Measurements from ENCODE around the gene CDS2. TPM values are rescaled to one million over a fixed set of nuclear protein-coding genes. Genes with fewer than 3 reads are reported as not detected.
A peak's percentile ranks its signal among the peaks of the same experiment; 100 is the strongest.

CDS2 gene
- total and polyA plus RNA-seq, 11 donors: 22.5 to 105 (median 83.1) TPM

- 37 to 62% (median 48%) methylated on average over 3 of the region's 3 CpGs for WGBS, 4 donors
- ATAC-seq (peak; percentile 82 to 94 (median 86)), DNase-seq (peak in 3 of 5 donors; percentile 65 to 75 (median 70))
- Histone ChIP-seq H3K36me3 (peaks cover 0 to 25% (median 7%) of the 10 kb centered on the region in 9 donors), H3K27me3 (no peaks in the 10 kb centered on the region), H3K9me3 (no peaks in the 10 kb centered on the region), H3K27ac (peak overlapping the region in 2 of 12 donors; percentile 21 to 33), H3K4me3 (no peak overlapping the region), H3K4me1 (peaks cover 0 to 27% (median 3%) of the 10 kb centered on the region in 12 donors)
- no peak for TF ChIP-seq CTCF (IDR thresholded peaks at IDR 0.05)
- no peak for TF ChIP-seq POLR2A (IDR thresholded peaks at IDR 0.05)
- intact Hi-C loops (cut with DNase I): no loop called here
These were observed 89.9 kb downstream of the CDS2 start for GRCh38 chr20:5216663-5217062.

GRCh38 chr20:5217616-5218015 lies 90.8 kb downstream of the CDS2 start:
- TF ChIP-seq POLR2A (IDR thresholded peaks at IDR 0.05) (no peak), CTCF (IDR thresholded peaks at IDR 0.05) (no peak)
- Histone ChIP-seq H3K4me3 (no peak overlapping the region), H3K9me3 (no peaks in the 10 kb centered on the region), H3K4me1 (peaks cover 0 to 21% (median 3%) of the 10 kb centered on the region in 12 donors), H3K27ac (no peak overlapping the region), H3K27me3 (no peaks in the 10 kb centered on the region), H3K36me3 (peaks cover 0 to 16% (median 0%) of the 10 kb centered on the region in 9 donors)
- intact Hi-C loops (cut with DNase I): no loop called here
- 91 to 98% (median 95%) methylated on average over 4 of the region's 4 CpGs for WGBS, 4 donors
- ATAC-seq: no peak
- DNase-seq: no peak

- TF ChIP-seq POLR2A (IDR thresholded peaks at IDR 0.05) (no peak), CTCF (IDR thresholded peaks at IDR 0.05) (no peak)
- DNase-seq: no peak
- Histone ChIP-seq H3K4me3 (no peak overlapping the region), H3K4me1 (peaks cover 0 to 21% (median 3%) of the 10 kb centered on the region in 12 donors), H3K27ac (no peak overlapping the region), H3K27me3 (no peaks in the 10 kb centered on the region), H3K36me3 (peaks cover 0 to 15% (median 0%) of the 10 kb centered on the region in 9 donors), H3K9me3 (no peaks in the 10 kb centered on the region)
- WGBS, 4 donors: 51 to 70% (median 68%) methylated on average over 7 of the region's 7 CpGs
- intact Hi-C loops (cut with DNase I): loop anchor here in 2 of 10 donors (5.0 kb wide), 1 partner anchor 227 kb away; no protein-coding TSS in a partner anchor
- peak in 1 of 4 donors; percentile 14 for ATAC-seq
These were observed 93.7 kb downstream of the CDS2 start for GRCh38 chr20:5220321-5221060.

- Histone ChIP-seq H3K36me3 (peaks cover 0 to 15% (median 0%) of the 10 kb centered on the region in 9 donors), H3K27ac (no peak overlapping the region), H3K27me3 (no peaks in the 10 kb centered on the region), H3K4me1 (peaks cover 0 to 15% (median 0%) of the 10 kb centered on the region in 12 donors), H3K9me3 (no peaks in the 10 kb centered on the region), H3K4me3 (no peak overlapping the region)
- intact Hi-C loops (cut with DNase I): loop anchor here in 2 of 10 donors (5.0 kb wide), 1 partner anchor 226 kb away; no protein-coding TSS in a partner anchor
- ATAC-seq: no peak
- DNase-seq: no peak
- TF ChIP-seq CTCF (IDR thresholded peaks at IDR 0.05) (no peak), POLR2A (IDR thresholded peaks at IDR 0.05) (no peak)
- WGBS, 4 donors: 93 to 95% (median 95%) methylated on average over 4 of the region's 4 CpGs
These were observed 94.2 kb downstream of the CDS2 start for GRCh38 chr20:5221061-5221430.
